Mesangial cell (primary cell): ENCODE data around the gene ITGB4. TPM values are rescaled to one million over a fixed set of nuclear protein-coding genes. Genes with fewer than 3 reads are reported as not detected.

Experiments
- total RNA-seq: library from RNA; depleted of rRNA; stranded (reverse); fragments of >200 nt; gene quantifications from 2 replicates; pipeline ENCODE4 v1.2.3, GENCODE V29; 2015

ITGB4 gene
- total RNA-seq = 4.1 and 85.9 TPM in 2 replicates

GRCh38 chr17:75720656-75721462, at the start of gene ITGB4:
TSS of gene ITGB4 (plus strand) at chr17:75721459. CDS start at chr17:75724704, 3,245 bp downstream.

DNA sequence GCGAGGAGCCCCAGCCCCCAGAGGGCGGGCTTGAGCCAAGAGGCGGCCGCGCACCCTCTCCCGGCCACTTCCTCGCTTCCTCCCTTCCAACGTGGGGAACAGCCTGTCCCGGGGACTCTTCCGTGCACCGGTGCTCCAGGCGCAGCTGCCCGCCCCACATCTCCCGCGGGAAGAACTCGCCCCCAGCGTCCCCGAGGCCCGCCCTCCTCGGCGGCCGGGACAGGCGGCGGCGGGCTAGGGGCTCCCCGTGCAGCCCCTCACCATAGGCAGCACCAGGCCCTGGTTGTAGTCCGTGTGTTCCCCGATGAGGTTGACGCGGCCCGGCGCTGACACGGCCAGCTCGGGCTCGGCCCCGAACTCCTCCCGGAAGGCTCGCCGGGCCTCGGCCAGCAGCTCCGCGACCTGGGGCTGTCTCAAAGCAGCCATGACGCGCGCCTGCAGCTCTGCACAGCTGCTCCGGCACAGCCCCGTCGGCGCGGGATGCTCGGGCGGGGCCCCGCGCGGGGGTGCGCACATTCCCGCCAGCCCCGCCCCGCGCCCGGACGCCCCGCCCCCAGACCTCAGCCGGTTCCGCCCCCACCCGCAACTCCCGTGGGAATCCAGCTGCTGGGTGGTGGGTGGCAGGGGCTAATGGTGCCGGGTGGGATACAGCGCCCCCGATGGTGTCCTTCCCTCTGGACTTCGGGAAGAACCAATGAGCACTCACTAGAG, 43.6 kb downstream of the ITGB4 start, which contains the start of gene GALK1:
Gene GALK1 (minus strand): TSS at position 482 of the 711 bp plus-strand sequence. CDS start 56 bp downstream, at position 426.

DNA sequence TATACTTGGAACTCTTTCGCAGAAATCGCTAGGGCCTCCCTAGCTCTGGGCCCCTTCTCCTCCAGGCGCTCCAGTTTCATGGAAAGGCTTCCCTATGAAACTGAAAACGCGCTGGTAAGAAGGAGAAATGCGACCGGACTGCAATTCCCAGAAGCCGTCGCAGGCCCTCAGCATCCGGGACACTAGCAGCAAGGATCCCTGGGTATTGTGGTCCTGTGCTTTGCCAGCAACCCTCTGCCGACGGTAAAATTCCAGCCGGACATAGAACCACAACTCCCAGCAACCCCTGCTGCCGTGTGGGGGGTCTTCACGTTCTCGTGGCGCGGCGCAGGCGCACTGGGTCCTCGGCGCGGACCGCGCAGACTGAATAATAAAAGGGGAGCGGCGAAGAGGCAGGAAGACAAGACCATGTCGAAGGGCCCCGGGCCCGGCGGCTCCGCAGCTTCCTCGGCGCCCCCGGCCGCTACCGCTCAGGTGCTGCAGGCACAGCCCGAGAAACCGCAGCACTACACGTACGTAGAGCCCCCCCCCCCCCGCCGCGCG, 63.3 kb downstream of the ITGB4 start, which contains the start of gene UNK:
Gene UNK (plus strand): TSS at position 334 of the 543 bp plus-strand sequence. CDS start 75 bp downstream, at position 409.

Other genes starting within 250 kb of the ITGB4 start
- gene CASKIN2, start 205.9 kb upstream of the ITGB4 start, total RNA-seq = 12.5 and 26.1 TPM in 2 replicates
- 18.1 and 24.4 TPM in 2 replicates for gene TSEN54, start 204.9 kb upstream of the ITGB4 start, total RNA-seq
- 8.3 and 34.5 TPM in 2 replicates for gene LLGL2, start 195.8 kb upstream of the ITGB4 start, total RNA-seq
- gene MYO15B, start 133.7 kb upstream of the ITGB4 start, total RNA-seq = 4.1 and 24.6 TPM in 2 replicates
- 0.25 TPM in 1 of 2 replicates, not detected in the other for gene SMIM5, start 88.0 kb upstream of the ITGB4 start, total RNA-seq
- gene RECQL5, start 54.3 kb upstream of the ITGB4 start, total RNA-seq = 13.2 and 32.3 TPM in 2 replicates
- gene SAP30BP, start 54.1 kb upstream of the ITGB4 start, total RNA-seq = 60.1 and 68.9 TPM in 2 replicates
- 58.3 and 61.6 TPM in 2 replicates for gene GALK1, start 43.7 kb downstream of the ITGB4 start, total RNA-seq
- gene UNK, start 63.3 kb downstream of the ITGB4 start, total RNA-seq = 17.5 and 23.6 TPM in 2 replicates
- gene UNC13D, start 122.9 kb downstream of the ITGB4 start, total RNA-seq = 5.1 and 15.7 TPM in 2 replicates
- 55.2 and 85.8 TPM in 2 replicates for gene WBP2, start 133.9 kb downstream of the ITGB4 start, total RNA-seq
- gene TRIM47, start 157.1 kb downstream of the ITGB4 start, total RNA-seq = 32.8 and 41.4 TPM in 2 replicates
- 29.5 and 32.6 TPM in 2 replicates for gene TRIM65, start 175.5 kb downstream of the ITGB4 start, total RNA-seq
- gene MRPL38, start 183.4 kb downstream of the ITGB4 start, total RNA-seq = 45.3 and 52.8 TPM in 2 replicates
- 6.6 and 8.0 TPM in 2 replicates for gene FBF1, start 219.6 kb downstream of the ITGB4 start, total RNA-seq